OCI-LY7 (cell line): ENCODE data around the gene HIVEP2. TPM values are rescaled to one million over a fixed set of nuclear protein-coding genes. Genes with fewer than 3 reads are reported as not detected.

Experiments used
- BruUV-seq: library from RNA; stranded (reverse); fragments of 400-500 nt; replicated peaks from 2 replicates; lab custom pipeline; 2021; lab: Mats Ljungman, UMichigan
- CTCF ChIA-PET: fragments of 300-600 bp; sonication (Branson Sonifier 250); formaldehyde crosslinking; loops from one replicate; lab custom pipeline; 2022; ENCODE audit warnings: antibody characterized with exemption; ENCODE audit not compliant: unreplicated experiment; lab: Charles Lee
- POLR2A ChIA-PET: fragments of 300-600 bp; sonication (Branson Sonifier 250); formaldehyde crosslinking; loops from one replicate; lab custom pipeline; 2022; ENCODE audit warnings: antibody characterized with exemption; lab: Charles Lee
- DNase-seq: peaks from one replicate; pipeline ENCODE4 v3.0.0-alpha.2; 2015; ENCODE audit warnings: low spot score
- H2AFZ ChIP-seq: fragments of 200-600 bp; sonication (generic), shearing (Covaris generic); 2 replicates; pipeline ENCODE4 v1.6.1; 2014; ENCODE audit warnings: mild to moderate bottlenecking, antibody characterized with exemption, low read length, moderate library complexity
- H3K27ac ChIP-seq: fragments of 200-600 bp; sonication (generic); 2 replicates; pipeline ENCODE4 v1.5.1; 2014; ENCODE audit warnings: mixed run types, low read depth, mild to moderate bottlenecking, moderate library complexity, low read length, inconsistent platforms; ENCODE audit not compliant: poor library complexity, severe bottlenecking
- H3K36me3 ChIP-seq: fragments of 200-600 bp; sonication (generic); 2 replicates; pipeline ENCODE4 v1.6.1; 2014; ENCODE audit warnings: mild to moderate bottlenecking, antibody characterized with exemption, low read length, moderate library complexity, mixed read lengths; ENCODE audit not compliant: insufficient read depth
- H3K4me1 ChIP-seq: fragments of 200-600 bp; sonication (generic); 2 replicates; pipeline ENCODE4 v1.5.1; 2014; ENCODE audit warnings: mild to moderate bottlenecking, low read length; ENCODE audit not compliant: insufficient read depth, poor library complexity, severe bottlenecking
- H3K4me2 ChIP-seq: fragments of 200-600 bp; sonication (generic); 2 replicates; pipeline ENCODE4 v1.6.1; 2014; ENCODE audit warnings: mild to moderate bottlenecking, low read length
- H3K4me3 ChIP-seq: fragments of 200-600 bp; sonication (generic); 2 replicates; pipeline ENCODE4 v1.5.1; 2014; ENCODE audit warnings: mild to moderate bottlenecking, low read depth, low read length; ENCODE audit not compliant: poor library complexity, severe bottlenecking
- H3K79me2 ChIP-seq: fragments of 200-600 bp; sonication (generic); 2 replicates; pipeline ENCODE4 v1.6.1; 2016; ENCODE audit warnings: low read depth, mild to moderate bottlenecking, low read length, moderate library complexity, mixed read lengths; ENCODE audit not compliant: insufficient read depth
- H3K9me2 ChIP-seq: fragments of 200-600 bp; sonication (generic); 2 replicates; pipeline ENCODE4 v1.6.1; 2016; ENCODE audit warnings: mild to moderate bottlenecking, low read length, mixed read lengths; ENCODE audit not compliant: insufficient read depth
- H3K9me3 ChIP-seq: fragments of 200-600 bp; sonication (generic); 2 replicates; pipeline ENCODE4 v1.6.1; 2014; ENCODE audit warnings: mild to moderate bottlenecking, mixed run types, low read length, mixed read lengths
- H4K20me1 ChIP-seq: fragments of 200-600 bp; sonication (generic); 2 replicates; pipeline ENCODE4 v1.6.1; 2014; ENCODE audit warnings: mild to moderate bottlenecking, antibody characterized with exemption, low read length, moderate library complexity, mixed read lengths; ENCODE audit not compliant: insufficient read depth
- EZH2phosphoT487 ChIP-seq: fragments of 200-600 bp; sonication (generic); IDR thresholded peaks from 2 replicates; pipeline ENCODE4 v1.6.1; 2018; ENCODE audit warnings: low read depth, borderline replicate concordance, mild to moderate bottlenecking, mixed run types, antibody characterized with exemption, low read length, moderate library complexity, mixed read lengths
- intact Hi-C: fragments of 100-400 bp; cut with micrococcal nuclease; formaldehyde crosslinking; loops from one replicate; pipeline ENCODE4 v1.10.0; 2022; ENCODE audit not compliant: unreplicated experiment
- total RNA-seq, 2 experiments: library from RNA; depleted of rRNA in 1 of 2; stranded (reverse); fragments of >200 nt in 1 of 2; shearing (Covaris generic) in 1 of 2; gene quantifications; 2 replicates each; pipeline ENCODE4 v1.2.3, GENCODE V29; 2014 to 2022
- TF ChIP-seq, protein P1 (sequence below): fragments of 200-600 bp; sonication (generic); conservative IDR thresholded peaks from 2 replicates; pipeline ENCODE4 v1.5.1; 2014; ENCODE audit warnings: mild to moderate bottlenecking, antibody characterized with exemption, low read length, moderate library complexity, mixed read lengths

Gene HIVEP2
- total RNA-seq, 2 experiments from 2014 or later: 18.8 to 24.6 TPM

DNA sequence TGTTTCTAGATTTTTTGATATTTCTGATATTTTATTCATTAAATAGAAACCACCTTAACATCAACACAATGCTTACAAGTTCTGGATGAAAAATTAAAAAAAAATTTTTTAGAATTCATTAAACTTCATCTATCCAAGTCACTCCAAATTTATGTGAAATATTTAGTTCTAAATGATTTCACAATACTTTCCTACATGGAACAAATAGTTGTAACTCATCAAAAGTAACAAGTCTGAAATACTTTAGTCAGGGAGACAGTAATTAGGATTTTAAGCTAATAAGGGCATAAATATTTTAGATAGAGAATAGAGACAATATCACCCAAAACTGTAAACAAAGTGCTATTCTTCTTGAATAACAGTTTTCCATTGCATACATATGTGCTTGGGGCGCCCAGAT, 147.8 kb downstream of the HIVEP2 start:
- H3K9me2 ChIP-seq: no peaks in the 10 kb centered on the region
- CTCF ChIA-PET: no interaction called here
- H3K9me3 ChIP-seq: no peaks in the 10 kb centered on the region
- H3K4me2 ChIP-seq: no peak overlapping the region
- peaks cover 11% of the 10 kb centered on the region for H3K36me3 ChIP-seq
- intact Hi-C loops: no loop called here
- H4K20me1 ChIP-seq: no peaks in the 10 kb centered on the region
- BruUV-seq: no TSS peak
- POLR2A ChIA-PET: no interaction called here
- no peaks in the 10 kb centered on the region for H3K79me2 ChIP-seq
- TF ChIP-seq, protein P1, sequence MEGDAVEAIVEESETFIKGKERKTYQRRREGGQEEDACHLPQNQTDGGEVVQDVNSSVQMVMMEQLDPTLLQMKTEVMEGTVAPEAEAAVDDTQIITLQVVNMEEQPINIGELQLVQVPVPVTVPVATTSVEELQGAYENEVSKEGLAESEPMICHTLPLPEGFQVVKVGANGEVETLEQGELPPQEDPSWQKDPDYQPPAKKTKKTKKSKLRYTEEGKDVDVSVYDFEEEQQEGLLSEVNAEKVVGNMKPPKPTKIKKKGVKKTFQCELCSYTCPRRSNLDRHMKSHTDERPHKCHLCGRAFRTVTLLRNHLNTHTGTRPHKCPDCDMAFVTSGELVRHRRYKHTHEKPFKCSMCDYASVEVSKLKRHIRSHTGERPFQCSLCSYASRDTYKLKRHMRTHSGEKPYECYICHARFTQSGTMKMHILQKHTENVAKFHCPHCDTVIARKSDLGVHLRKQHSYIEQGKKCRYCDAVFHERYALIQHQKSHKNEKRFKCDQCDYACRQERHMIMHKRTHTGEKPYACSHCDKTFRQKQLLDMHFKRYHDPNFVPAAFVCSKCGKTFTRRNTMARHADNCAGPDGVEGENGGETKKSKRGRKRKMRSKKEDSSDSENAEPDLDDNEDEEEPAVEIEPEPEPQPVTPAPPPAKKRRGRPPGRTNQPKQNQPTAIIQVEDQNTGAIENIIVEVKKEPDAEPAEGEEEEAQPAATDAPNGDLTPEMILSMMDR: no peak
- no peak for TF ChIP-seq EZH2phosphoT487
- no peak overlapping the region for H2AFZ ChIP-seq
- H3K4me1 ChIP-seq: no peaks in the 10 kb centered on the region
- no peak overlapping the region for H3K4me3 ChIP-seq
- no peak overlapping the region for H3K27ac ChIP-seq
- DNase-seq: no peak

DNA sequence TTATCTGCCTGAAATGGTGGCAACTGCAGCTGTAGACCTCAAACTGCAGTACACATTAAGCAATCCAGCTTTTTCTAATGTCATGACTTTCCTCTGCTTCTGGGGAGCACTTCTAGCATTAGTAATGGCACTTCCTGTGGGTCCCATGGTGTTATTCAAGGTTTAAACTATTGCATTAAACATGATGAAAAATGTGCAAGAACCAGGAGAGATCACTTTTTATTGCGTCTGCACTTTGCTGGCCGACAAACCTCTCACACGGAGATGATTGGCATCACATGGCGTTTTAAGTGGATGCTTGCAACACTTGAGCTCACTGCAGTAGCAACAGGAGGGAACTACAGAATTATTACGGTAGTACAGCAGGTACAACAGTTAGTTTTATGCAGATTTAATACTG, 148.4 kb downstream of the HIVEP2 start:
- H3K36me3 ChIP-seq: peaks cover 6% of the 10 kb centered on the region
- no peak overlapping the region for H3K4me3 ChIP-seq
- ChIA-PET POLR2A (interaction anchor here (0.8 kb wide), 1 partner anchor 11 kb away, joined by 3 read pairs; no protein-coding TSS in a partner anchor), CTCF (no interaction called here)
- TF ChIP-seq, protein P1: no peak
- TF ChIP-seq EZH2phosphoT487: no peak
- intact Hi-C loops: no loop called here
- no TSS peak for BruUV-seq
- H3K4me2 ChIP-seq: no peak overlapping the region
- H3K4me1 ChIP-seq: no peaks in the 10 kb centered on the region
- H3K79me2 ChIP-seq: no peaks in the 10 kb centered on the region
- H3K9me2 ChIP-seq: no peaks in the 10 kb centered on the region
- no peak overlapping the region for H3K27ac ChIP-seq
- H3K9me3 ChIP-seq: no peaks in the 10 kb centered on the region
- H4K20me1 ChIP-seq: no peaks in the 10 kb centered on the region
- no peak overlapping the region for H2AFZ ChIP-seq
- no peak for DNase-seq

DNA sequence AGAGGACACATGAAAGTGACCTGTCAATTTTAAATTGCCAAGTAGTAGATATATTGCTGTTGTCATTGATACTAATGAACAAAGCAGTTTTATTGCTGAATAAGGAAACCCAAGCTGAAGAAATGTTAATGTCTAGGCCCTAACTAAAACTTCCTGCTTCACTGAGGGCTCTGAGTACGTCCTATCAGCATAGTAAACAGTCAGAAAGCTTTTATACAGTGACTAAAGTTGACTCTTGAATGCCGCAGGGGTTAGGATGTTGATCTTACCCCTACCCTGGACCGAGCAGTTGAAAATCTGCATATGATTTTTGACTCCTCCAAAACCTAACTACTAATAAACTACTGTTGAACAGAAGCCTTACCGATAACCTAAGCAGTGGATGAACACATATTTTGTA, 149.0 kb downstream of the HIVEP2 start:
- H3K36me3 ChIP-seq: peaks cover 3% of the 10 kb centered on the region
- ChIA-PET POLR2A (interaction anchor here (0.8 kb wide), 1 partner anchor 10 kb away, joined by 3 read pairs; no protein-coding TSS in a partner anchor), CTCF (no interaction called here)
- H3K4me1 ChIP-seq: no peaks in the 10 kb centered on the region
- H3K4me3 ChIP-seq: no peak overlapping the region
- TF ChIP-seq, protein P1: no peak
- TF ChIP-seq EZH2phosphoT487: no peak
- no peaks in the 10 kb centered on the region for H3K9me3 ChIP-seq
- no peaks in the 10 kb centered on the region for H3K9me2 ChIP-seq
- no peaks in the 10 kb centered on the region for H4K20me1 ChIP-seq
- no peak for DNase-seq
- H3K4me2 ChIP-seq: no peak overlapping the region
- H3K79me2 ChIP-seq: no peaks in the 10 kb centered on the region
- no peak overlapping the region for H3K27ac ChIP-seq
- BruUV-seq: no TSS peak
- intact Hi-C loops: no loop called here
- no peak overlapping the region for H2AFZ ChIP-seq
